COLO668 (cell line): ENCODE data around the gene CENPM.

Experiments used
- DNase-seq: peaks from one replicate; lab custom pipeline; 2025; ENCODE audit not compliant: unreplicated experiment; lab: John Stamatoyannopoulos, UW

The CENPM gene

GRCh38 chr22:41946629-41947423 lies at the start of gene CENPM:
CENPM (minus strand) TSS chr22:41947152; CDS start chr22:41947076, 76 bp downstream.
- DNase-seq, result peak; percentile 96

- DNase-seq, result no peak
These were observed 48.3 kb upstream of the CENPM start for GRCh38 chr22:41995211-41995610.

- DNase-seq, result no peak
These were observed 45.5 kb upstream of the CENPM start for GRCh38 chr22:41992496-41992895.

GRCh38 chr22:41991111-41991510 lies 44.2 kb upstream of the CENPM start:
- no peak for DNase-seq

GRCh38 chr22:41989246-41989645 lies 42.3 kb upstream of the CENPM start:
- DNase-seq, result no peak

GRCh38 chr22:41987276-41987675 lies 40.3 kb upstream of the CENPM start:
- DNase-seq, result no peak

GRCh38 chr22:41983513-41984405 lies 36.8 kb upstream of the CENPM start:
- no peak for DNase-seq

GRCh38 chr22:41982865-41983264 lies 35.9 kb upstream of the CENPM start:
- no peak for DNase-seq

GRCh38 chr22:41979423-41980250 lies 32.7 kb upstream of the CENPM start:
- peak; percentile 13 for DNase-seq

GRCh38 chr22:41978732-41979131 lies 31.8 kb upstream of the CENPM start:
- DNase-seq, result no peak

- peak; percentile 69 for DNase-seq
These were observed 30.1 kb upstream of the CENPM start for GRCh38 chr22:41976961-41977566.

GRCh38 chr22:41976070-41976901 lies 29.3 kb upstream of the CENPM start:
- DNase-seq, result peak; percentile 77

- DNase-seq, result no peak
These were observed 28.5 kb upstream of the CENPM start for GRCh38 chr22:41975299-41976069.

GRCh38 chr22:41974691-41975290 lies 27.8 kb upstream of the CENPM start:
- no peak for DNase-seq

GRCh38 chr22:41971431-41971830 lies 24.5 kb upstream of the CENPM start:
- no peak for DNase-seq

- no peak for DNase-seq
These were observed 23.6 kb upstream of the CENPM start for GRCh38 chr22:41970601-41971000.

- DNase-seq, result no peak
These were observed 22.2 kb upstream of the CENPM start, which contains the start of gene SEPTIN3 for GRCh38 chr22:41969110-41969646. SEPTIN3 (plus strand) TSS chr22:41969443; CDS start chr22:41971493, 2,050 bp downstream.

- peak; percentile 86 for DNase-seq
These were observed 21.6 kb upstream of the CENPM start for GRCh38 chr22:41968601-41969000.
